OCI-LY3 (cell line): Measurements from ENCODE around the gene IL4R.

Source experiments
- H2AFZ ChIP-seq: fragments of 200-600, 300-600 bp; shearing (Covaris generic); 2 replicates; pipeline ENCODE4 v1.6.0; 2014; ENCODE audit warnings: antibody characterized with exemption, low read depth, low read length
- H3K27ac ChIP-seq: fragments of 200-600, 300-600 bp; sonication (generic); 2 replicates; pipeline ENCODE4 v1.5.1; 2014; ENCODE audit warnings: mild to moderate bottlenecking, low read length, moderate library complexity, mixed read lengths
- H3K27me3 ChIP-seq: fragments of 200-600, 300-600 bp; sonication (generic); 2 replicates; pipeline ENCODE4 v1.6.1; 2014; ENCODE audit warnings: low read depth, low read length, mixed read lengths
- H3K36me3 ChIP-seq: fragments of 200-600, 300-600 bp; sonication (generic); replicated peaks from 2 replicates; pipeline ENCODE3; 2014; ENCODE audit warnings: low read depth, low read length, mixed read lengths
- H3K4me1 ChIP-seq: fragments of 300-600, 200-600 bp; sonication (generic); 2 replicates; pipeline ENCODE4 v1.6.1; 2014; ENCODE audit warnings: low read length, mixed read lengths
- H3K4me2 ChIP-seq: fragments of 200-600, 300-600 bp; sonication (generic); 2 replicates; pipeline ENCODE4 v1.6.1; 2014; ENCODE audit warnings: low read length, mixed read lengths
- H3K4me3 ChIP-seq: fragments of 300-600, 200-600 bp; sonication (generic); 2 replicates; pipeline ENCODE4 v1.5.1; 2014; ENCODE audit warnings: antibody characterized with exemption, mild to moderate bottlenecking, low read length, moderate library complexity
- H3K79me2 ChIP-seq: fragments of 300-600, 200-600 bp; shearing (Covaris generic); 2 replicates; pipeline ENCODE4 v1.6.1; 2014; ENCODE audit warnings: mild to moderate bottlenecking, low read length, mixed read lengths
- H3K9ac ChIP-seq: fragments of 300-600, 200-600 bp; shearing (Covaris generic); 2 replicates; pipeline ENCODE4 v1.6.0; 2014; ENCODE audit warnings: mild to moderate bottlenecking, low read length, moderate library complexity
- H3K9me3 ChIP-seq: fragments of 200-600, 300-600 bp; shearing (Covaris generic); 2 replicates; pipeline ENCODE4 v1.6.1; 2014; ENCODE audit warnings: low read length, mixed read lengths; ENCODE audit not compliant: insufficient read depth
- H4K20me1 ChIP-seq: fragments of 200-600, 300-600 bp; sonication (generic); 2 replicates; pipeline ENCODE4 v1.6.1; 2016; ENCODE audit warnings: low read length, mixed read lengths; ENCODE audit not compliant: insufficient read depth
- EZH2phosphoT487 ChIP-seq: fragments of 200-600 bp; shearing (Covaris generic); IDR thresholded peaks from 2 replicates; pipeline ENCODE4 v1.6.1; 2018; ENCODE audit warnings: antibody characterized with exemption, mixed run types, low read depth
- TF ChIP-seq, protein P1 (sequence below): fragments of 200-600, 300-600 bp; sonication (generic); IDR thresholded peaks from 2 replicates; pipeline ENCODE4 v1.5.1; 2014; ENCODE audit warnings: antibody characterized with exemption, low read length, low read depth

IL4R gene

DNA sequence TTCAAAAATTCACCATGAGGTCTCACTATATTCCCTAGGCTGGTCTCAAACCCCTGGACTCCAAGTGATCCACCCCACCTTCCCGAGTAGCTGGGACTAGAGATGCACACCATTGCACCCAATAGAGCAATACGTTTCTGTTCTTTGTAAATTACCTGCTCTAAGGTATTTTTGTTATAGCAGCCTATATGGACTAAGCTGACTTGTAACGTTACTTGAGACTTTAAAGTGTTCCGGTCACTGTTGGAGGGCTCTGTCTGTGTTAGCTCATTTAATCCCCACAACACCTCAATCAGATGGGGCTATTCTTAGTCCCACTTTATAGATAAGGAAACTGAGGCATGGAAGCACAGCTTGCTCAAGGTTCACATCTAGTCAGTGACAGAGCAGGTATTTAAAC, 25.4 kb downstream of the IL4R start:
- Histone ChIP-seq H3K9me3 (no peaks in the 10 kb centered on the region), H4K20me1 (no peaks in the 10 kb centered on the region), H2AFZ (no peak overlapping the region), H3K27ac (no peak overlapping the region), H3K4me3 (no peak overlapping the region), H3K4me2 (no peak overlapping the region), H3K9ac (no peak overlapping the region), H3K36me3 (peaks cover 22% of the 10 kb centered on the region), H3K4me1 (no peaks in the 10 kb centered on the region), H3K79me2 (no peaks in the 10 kb centered on the region; the same call in 1 of the 2 replicates), H3K27me3 (no peaks in the 10 kb centered on the region)
- no peak for TF ChIP-seq EZH2phosphoT487
- TF ChIP-seq, protein P1, sequence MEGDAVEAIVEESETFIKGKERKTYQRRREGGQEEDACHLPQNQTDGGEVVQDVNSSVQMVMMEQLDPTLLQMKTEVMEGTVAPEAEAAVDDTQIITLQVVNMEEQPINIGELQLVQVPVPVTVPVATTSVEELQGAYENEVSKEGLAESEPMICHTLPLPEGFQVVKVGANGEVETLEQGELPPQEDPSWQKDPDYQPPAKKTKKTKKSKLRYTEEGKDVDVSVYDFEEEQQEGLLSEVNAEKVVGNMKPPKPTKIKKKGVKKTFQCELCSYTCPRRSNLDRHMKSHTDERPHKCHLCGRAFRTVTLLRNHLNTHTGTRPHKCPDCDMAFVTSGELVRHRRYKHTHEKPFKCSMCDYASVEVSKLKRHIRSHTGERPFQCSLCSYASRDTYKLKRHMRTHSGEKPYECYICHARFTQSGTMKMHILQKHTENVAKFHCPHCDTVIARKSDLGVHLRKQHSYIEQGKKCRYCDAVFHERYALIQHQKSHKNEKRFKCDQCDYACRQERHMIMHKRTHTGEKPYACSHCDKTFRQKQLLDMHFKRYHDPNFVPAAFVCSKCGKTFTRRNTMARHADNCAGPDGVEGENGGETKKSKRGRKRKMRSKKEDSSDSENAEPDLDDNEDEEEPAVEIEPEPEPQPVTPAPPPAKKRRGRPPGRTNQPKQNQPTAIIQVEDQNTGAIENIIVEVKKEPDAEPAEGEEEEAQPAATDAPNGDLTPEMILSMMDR: no peak

DNA sequence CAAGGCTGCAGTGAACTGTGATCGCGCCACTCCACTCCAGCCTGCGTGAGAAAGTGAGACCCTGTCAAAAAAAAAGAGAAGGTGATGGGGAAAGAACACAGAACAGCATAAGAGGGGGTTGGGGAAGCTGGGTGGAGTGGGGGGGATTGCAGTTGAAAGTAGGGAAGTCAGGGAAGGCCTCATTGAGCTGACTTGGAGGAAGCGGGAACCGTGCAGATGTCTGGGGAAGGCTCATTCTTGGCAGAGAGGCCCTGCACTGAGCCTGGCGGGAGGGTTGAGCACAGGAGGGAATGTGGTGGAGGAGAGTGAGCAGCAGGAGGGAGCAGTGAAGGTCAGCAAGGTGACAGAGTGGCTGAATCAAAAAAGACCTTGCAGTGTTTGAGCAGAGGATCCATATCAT, 26.9 kb downstream of the IL4R start:
- Histone ChIP-seq H3K4me1 (no peaks in the 10 kb centered on the region), H3K36me3 (peaks cover 17% of the 10 kb centered on the region), H3K9ac (no peak overlapping the region), H2AFZ (no peak overlapping the region), H3K27me3 (no peaks in the 10 kb centered on the region), H3K4me2 (no peak overlapping the region), H3K27ac (no peak overlapping the region), H4K20me1 (no peaks in the 10 kb centered on the region), H3K4me3 (no peak overlapping the region), H3K9me3 (no peaks in the 10 kb centered on the region), H3K79me2 (no peaks in the 10 kb centered on the region)
- TF ChIP-seq, protein P1: no peak
- no peak for TF ChIP-seq EZH2phosphoT487

DNA sequence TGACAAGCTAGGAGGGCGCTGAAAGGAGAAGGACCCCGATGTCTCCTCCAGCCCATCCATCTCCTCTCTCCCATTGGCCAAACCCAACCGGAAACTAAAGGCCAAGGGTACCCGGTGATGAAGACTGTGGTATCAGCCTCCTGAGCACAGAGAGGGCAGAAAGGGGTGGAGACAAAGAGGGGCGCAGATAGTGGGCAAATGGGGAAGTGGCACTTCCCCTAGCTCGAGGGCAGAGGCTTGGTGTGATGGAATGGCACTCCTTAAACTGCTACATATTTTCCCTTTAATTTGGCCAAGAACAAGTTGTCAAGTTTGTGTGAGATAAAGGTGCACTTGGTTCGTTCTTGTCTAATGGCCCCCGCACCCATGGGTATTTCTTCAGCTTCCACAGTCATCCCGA, 27.8 kb downstream of the IL4R start:
- Histone ChIP-seq H3K27ac (no peak overlapping the region), H3K9me3 (no peaks in the 10 kb centered on the region), H3K36me3 (peaks cover 22% of the 10 kb centered on the region), H3K79me2 (no peaks in the 10 kb centered on the region), H3K27me3 (no peaks in the 10 kb centered on the region), H4K20me1 (no peaks in the 10 kb centered on the region), H3K4me1 (peaks cover 3% of the 10 kb centered on the region), H2AFZ (no peak overlapping the region), H3K9ac (no peak overlapping the region), H3K4me3 (no peak overlapping the region), H3K4me2 (no peak overlapping the region)
- no peak for TF ChIP-seq EZH2phosphoT487
- TF ChIP-seq, protein P1: no peak

DNA sequence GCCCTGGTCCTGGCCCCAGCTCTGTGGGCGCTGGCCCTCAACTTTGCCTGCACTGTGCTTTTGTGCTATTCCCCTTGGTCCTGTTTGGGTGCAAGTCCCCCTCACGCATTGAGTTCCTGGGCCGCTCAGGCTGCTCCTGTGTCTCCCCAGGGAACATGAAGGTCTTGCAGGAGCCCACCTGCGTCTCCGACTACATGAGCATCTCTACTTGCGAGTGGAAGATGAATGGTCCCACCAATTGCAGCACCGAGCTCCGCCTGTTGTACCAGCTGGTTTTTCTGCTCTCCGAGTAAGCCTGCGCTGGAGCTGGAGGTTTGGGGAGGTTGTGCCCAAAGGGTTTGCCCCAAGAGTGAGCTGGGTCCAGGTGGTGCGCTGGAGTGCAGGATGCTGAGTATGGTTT, 28.2 kb downstream of the IL4R start:
- H3K4me3 ChIP-seq: no peak overlapping the region
- H3K4me1 ChIP-seq: peaks cover 7% of the 10 kb centered on the region
- no peak overlapping the region for H3K9ac ChIP-seq
- H3K9me3 ChIP-seq: no peaks in the 10 kb centered on the region
- no peaks in the 10 kb centered on the region for H3K79me2 ChIP-seq
- H3K4me2 ChIP-seq: no peak overlapping the region
- peaks cover 23% of the 10 kb centered on the region for H3K36me3 ChIP-seq
- no peak overlapping the region for H3K27ac ChIP-seq
- TF ChIP-seq, protein P1: no peak
- no peak for TF ChIP-seq EZH2phosphoT487
- no peak overlapping the region for H2AFZ ChIP-seq
- H4K20me1 ChIP-seq: no peaks in the 10 kb centered on the region
- no peaks in the 10 kb centered on the region for H3K27me3 ChIP-seq
